ENCODE results near the gene ZBED1. TPM values are rescaled to one million over a fixed set of nuclear protein-coding genes. Genes with fewer than 3 reads are reported as not detected.
A peak's percentile ranks its signal among the peaks of the same experiment; 100 is the strongest.

Gene ZBED1
- 22.1 TPM for polyA plus RNA-seq (2013, experiment 1 of 2)
- polyA plus RNA-seq (2013, experiment 2 of 2) = 17.5 TPM

- peaks cover 18% of the 10 kb centered on the region for H3K36me3 ChIP-seq (ENCODE audit: control insufficient read depth, insufficient read depth, low read length)
- 1 to 6% methylated on average over 31 of the region's 57 CpGs for WGBS, 2 experiments (ENCODE audit: insufficient coverage in 2 of 2)
- H3K27ac ChIP-seq (ENCODE audit: low read depth, low read length, severe bottlenecking) = peak within 1 kb of the TSS; percentile 78
- peaks cover 13% of the 10 kb centered on the region for H3K4me1 ChIP-seq (ENCODE audit: control insufficient read depth, insufficient read depth, low read length, poor library complexity, severe bottlenecking)
- no peaks in the 10 kb centered on the region for H3K9me3 ChIP-seq (ENCODE audit: control insufficient read depth, low read length)
- H3K4me3 ChIP-seq (ENCODE audit: extremely low read depth, insufficient read depth, low read length, poor library complexity, severe bottlenecking) = peak within 1 kb of the TSS; percentile 75
These were observed at the start of gene ZBED1, which contains the start of gene DHRSX for GRCh38 chrX:2500803-2501558. Gene ZBED1 (minus strand): TSS chrX:2500976. CDS start chrX:2490719, 10,257 bp downstream. Gene DHRSX (minus strand): TSS chrX:2500976. CDS start chrX:2500925, 51 bp downstream.

- no peak overlapping the region for H3K27ac ChIP-seq (ENCODE audit: low read depth, low read length, severe bottlenecking)
- H3K9me3 ChIP-seq (ENCODE audit: control insufficient read depth, low read length) = no peaks in the 10 kb centered on the region
- WGBS, 2 experiments (ENCODE audit: insufficient coverage in 2 of 2) = 80 to 96% methylated on average over 3 to 4 of the region's 7 CpGs
- no peak overlapping the region for H3K4me3 ChIP-seq (ENCODE audit: extremely low read depth, insufficient read depth, low read length, poor library complexity, severe bottlenecking)
- H3K4me1 ChIP-seq (ENCODE audit: control insufficient read depth, insufficient read depth, low read length, poor library complexity, severe bottlenecking) = no peaks in the 10 kb centered on the region
- no peaks in the 10 kb centered on the region for H3K36me3 ChIP-seq (ENCODE audit: control insufficient read depth, insufficient read depth, low read length)
These were observed 49.1 kb upstream of the ZBED1 start for GRCh38 chrX:2549876-2550275.

- no peaks in the 10 kb centered on the region for H3K36me3 ChIP-seq (ENCODE audit: control insufficient read depth, insufficient read depth, low read length)
- H3K27ac ChIP-seq (ENCODE audit: low read depth, low read length, severe bottlenecking) = no peak overlapping the region
- 62 to 64% methylated on average over 4 to 5 of the region's 11 CpGs for WGBS, 2 experiments (ENCODE audit: insufficient coverage in 2 of 2)
- no peak overlapping the region for H3K4me3 ChIP-seq (ENCODE audit: extremely low read depth, insufficient read depth, low read length, poor library complexity, severe bottlenecking)
- H3K9me3 ChIP-seq (ENCODE audit: control insufficient read depth, low read length) = no peaks in the 10 kb centered on the region
- H3K4me1 ChIP-seq (ENCODE audit: control insufficient read depth, insufficient read depth, low read length, poor library complexity, severe bottlenecking) = no peaks in the 10 kb centered on the region
These were observed 48.1 kb upstream of the ZBED1 start for GRCh38 chrX:2548711-2549423.

- WGBS, 2 experiments (ENCODE audit: insufficient coverage in 2 of 2) = 83 to 100% methylated on average over 1 to 4 of the region's 4 CpGs
- no peaks in the 10 kb centered on the region for H3K9me3 ChIP-seq (ENCODE audit: control insufficient read depth, low read length)
- H3K4me1 ChIP-seq (ENCODE audit: control insufficient read depth, insufficient read depth, low read length, poor library complexity, severe bottlenecking) = no peaks in the 10 kb centered on the region
- H3K36me3 ChIP-seq (ENCODE audit: control insufficient read depth, insufficient read depth, low read length) = no peaks in the 10 kb centered on the region
- no peak overlapping the region for H3K27ac ChIP-seq (ENCODE audit: low read depth, low read length, severe bottlenecking)
- H3K4me3 ChIP-seq (ENCODE audit: extremely low read depth, insufficient read depth, low read length, poor library complexity, severe bottlenecking) = no peak overlapping the region
These were observed 47.0 kb upstream of the ZBED1 start for GRCh38 chrX:2547736-2548135.

- Histone ChIP-seq H3K9me3 (ENCODE audit: control insufficient read depth, low read length) (no peaks in the 10 kb centered on the region), H3K36me3 (ENCODE audit: control insufficient read depth, insufficient read depth, low read length) (no peaks in the 10 kb centered on the region), H3K27ac (ENCODE audit: low read depth, low read length, severe bottlenecking) (no peak overlapping the region), H3K4me3 (ENCODE audit: extremely low read depth, insufficient read depth, low read length, poor library complexity, severe bottlenecking) (no peak overlapping the region), H3K4me1 (ENCODE audit: control insufficient read depth, insufficient read depth, low read length, poor library complexity, severe bottlenecking) (no peaks in the 10 kb centered on the region)
- WGBS, 2 experiments (ENCODE audit: insufficient coverage in 2 of 2) = 90% methylated on average over 1 of the region's 1 CpG
These were observed 45.7 kb upstream of the ZBED1 start for GRCh38 chrX:2546496-2546895.

GRCh38 chrX:2545144-2545543 is 44.4 kb upstream of the ZBED1 start:
- Histone ChIP-seq H3K9me3 (ENCODE audit: control insufficient read depth, low read length) (no peaks in the 10 kb centered on the region), H3K27ac (ENCODE audit: low read depth, low read length, severe bottlenecking) (no peak overlapping the region), H3K4me1 (ENCODE audit: control insufficient read depth, insufficient read depth, low read length, poor library complexity, severe bottlenecking) (no peaks in the 10 kb centered on the region), H3K4me3 (ENCODE audit: extremely low read depth, insufficient read depth, low read length, poor library complexity, severe bottlenecking) (no peak overlapping the region), H3K36me3 (ENCODE audit: control insufficient read depth, insufficient read depth, low read length) (no peaks in the 10 kb centered on the region)
- WGBS, 2 experiments (ENCODE audit: insufficient coverage in 2 of 2) = no CpG with 5 or more reads among the region's 1 CpG

DNA sequence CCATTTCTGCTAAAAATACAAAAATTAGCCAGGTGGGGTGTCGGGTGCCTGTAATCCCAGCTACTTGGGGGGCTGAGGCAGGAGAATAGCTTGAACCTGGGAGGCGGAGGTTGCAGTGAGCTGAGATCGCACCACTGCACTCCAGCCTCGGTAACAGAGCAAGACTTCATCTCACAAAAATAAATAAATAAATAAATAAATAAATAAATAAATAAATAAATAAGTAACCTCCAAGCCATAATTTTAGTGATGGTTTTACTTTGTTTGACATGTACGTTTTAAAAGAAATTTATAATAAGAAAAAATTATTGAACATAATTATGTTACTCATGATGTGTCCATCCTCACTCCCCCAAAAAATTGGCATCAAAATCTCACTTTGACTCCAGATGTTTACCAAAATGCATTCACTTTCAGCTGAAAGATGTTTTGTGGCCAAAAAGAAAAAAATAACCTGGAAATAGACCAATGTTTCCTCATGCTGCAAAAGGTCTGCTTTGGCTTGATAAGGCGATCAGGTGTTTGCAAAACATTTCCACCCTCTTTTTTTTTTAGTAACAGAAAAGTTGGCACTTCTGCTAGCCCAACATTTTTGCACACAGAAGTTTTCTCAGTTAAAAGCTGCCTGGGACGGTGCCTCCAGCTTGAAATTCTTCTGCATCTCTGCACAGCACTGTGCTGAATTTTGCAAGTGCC is 42.2 kb upstream of the ZBED1 start:
- Histone ChIP-seq H3K9me3 (ENCODE audit: control insufficient read depth, low read length) (no peaks in the 10 kb centered on the region), H3K4me1 (ENCODE audit: control insufficient read depth, insufficient read depth, low read length, poor library complexity, severe bottlenecking) (no peaks in the 10 kb centered on the region), H3K36me3 (ENCODE audit: control insufficient read depth, insufficient read depth, low read length) (no peaks in the 10 kb centered on the region), H3K4me3 (ENCODE audit: extremely low read depth, insufficient read depth, low read length, poor library complexity, severe bottlenecking) (no peak overlapping the region), H3K27ac (ENCODE audit: low read depth, low read length, severe bottlenecking) (no peak overlapping the region)
- 100% methylated on average over 1 of the region's 7 CpGs; no CpG with 5 or more reads in 1 of the 2 experiments for WGBS, 2 experiments (ENCODE audit: insufficient coverage in 2 of 2)

DNA sequence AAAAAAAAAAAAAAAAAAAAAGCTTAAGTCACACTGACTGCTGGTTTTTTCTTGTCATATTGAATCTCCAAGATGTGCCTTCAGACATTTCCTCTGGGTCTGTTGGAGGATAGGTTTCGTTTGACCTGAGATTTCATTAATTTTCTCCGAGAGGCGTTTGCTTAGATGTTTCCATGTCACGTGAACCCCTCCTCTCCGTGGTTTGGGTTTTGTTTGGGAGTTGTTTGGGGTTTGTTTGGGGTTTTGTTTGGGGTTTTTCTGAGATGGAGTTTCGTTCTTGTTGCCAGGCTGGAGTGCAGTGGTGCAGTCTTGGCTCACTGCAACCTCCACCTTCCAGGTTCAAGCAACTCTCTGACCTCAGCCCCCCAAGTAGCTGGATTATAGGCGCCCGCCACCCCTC is 40.8 kb upstream of the ZBED1 start:
- Histone ChIP-seq H3K9me3 (ENCODE audit: control insufficient read depth, low read length) (no peaks in the 10 kb centered on the region), H3K4me1 (ENCODE audit: control insufficient read depth, insufficient read depth, low read length, poor library complexity, severe bottlenecking) (no peaks in the 10 kb centered on the region), H3K4me3 (ENCODE audit: extremely low read depth, insufficient read depth, low read length, poor library complexity, severe bottlenecking) (no peak overlapping the region), H3K27ac (ENCODE audit: low read depth, low read length, severe bottlenecking) (no peak overlapping the region), H3K36me3 (ENCODE audit: control insufficient read depth, insufficient read depth, low read length) (no peaks in the 10 kb centered on the region)
- 80 to 92% methylated on average over 3 to 7 of the region's 8 CpGs for WGBS, 2 experiments (ENCODE audit: insufficient coverage in 2 of 2)

DNA sequence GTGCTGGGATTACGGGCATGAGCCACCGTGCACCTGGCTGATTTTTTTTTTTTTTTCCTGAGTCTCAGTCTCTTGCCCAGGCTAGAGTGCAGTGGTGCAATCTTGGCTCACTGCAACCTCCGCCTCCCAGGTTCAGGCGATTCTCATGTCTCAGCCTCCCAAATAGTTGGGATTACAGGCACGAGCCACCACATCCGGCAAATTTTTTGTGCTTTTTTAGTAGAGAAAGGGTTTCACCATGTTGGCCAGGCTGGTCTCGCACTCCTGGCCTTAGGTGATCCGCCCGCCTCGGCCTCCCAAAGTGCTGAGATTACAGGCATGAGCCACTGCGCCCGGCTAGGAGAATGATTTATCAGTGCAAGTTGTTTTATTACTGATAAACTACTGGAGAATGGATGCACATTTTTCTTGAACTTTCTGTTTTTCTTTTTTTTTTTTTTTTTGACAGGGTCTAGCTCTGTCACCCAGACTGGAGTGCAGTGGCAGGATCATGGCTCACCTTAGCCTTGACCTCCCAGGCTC is 39.7 kb upstream of the ZBED1 start:
- Histone ChIP-seq H3K36me3 (ENCODE audit: control insufficient read depth, insufficient read depth, low read length) (no peaks in the 10 kb centered on the region), H3K27ac (ENCODE audit: low read depth, low read length, severe bottlenecking) (no peak overlapping the region), H3K9me3 (ENCODE audit: control insufficient read depth, low read length) (no peaks in the 10 kb centered on the region), H3K4me3 (ENCODE audit: extremely low read depth, insufficient read depth, low read length, poor library complexity, severe bottlenecking) (no peak overlapping the region), H3K4me1 (ENCODE audit: control insufficient read depth, insufficient read depth, low read length, poor library complexity, severe bottlenecking) (no peaks in the 10 kb centered on the region)
- WGBS, 2 experiments (ENCODE audit: insufficient coverage in 2 of 2) = 90 to 92% methylated on average over 11 to 12 of the region's 12 CpGs

DNA sequence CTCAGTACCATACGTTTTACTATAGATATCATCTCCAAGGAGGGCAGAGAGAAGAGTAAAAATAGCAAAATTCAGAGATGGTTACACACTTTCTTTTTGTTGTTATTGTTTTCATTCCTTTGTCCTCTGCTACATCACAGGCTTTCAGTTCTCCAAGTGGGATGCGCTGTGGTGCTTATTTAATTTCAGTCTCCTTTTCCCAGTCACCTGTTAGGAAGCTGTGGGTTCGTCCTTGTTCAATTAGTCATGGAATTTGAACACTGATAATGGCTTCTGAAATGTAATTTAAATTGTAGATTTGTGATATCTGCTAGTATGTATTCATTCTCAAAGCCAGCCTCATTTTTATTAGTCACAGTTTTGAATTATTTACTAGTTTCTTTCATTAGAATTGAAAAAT is 38.8 kb upstream of the ZBED1 start:
- Histone ChIP-seq H3K4me1 (ENCODE audit: control insufficient read depth, insufficient read depth, low read length, poor library complexity, severe bottlenecking) (no peaks in the 10 kb centered on the region), H3K27ac (ENCODE audit: low read depth, low read length, severe bottlenecking) (no peak overlapping the region), H3K36me3 (ENCODE audit: control insufficient read depth, insufficient read depth, low read length) (no peaks in the 10 kb centered on the region), H3K9me3 (ENCODE audit: control insufficient read depth, low read length) (no peaks in the 10 kb centered on the region), H3K4me3 (ENCODE audit: extremely low read depth, insufficient read depth, low read length, poor library complexity, severe bottlenecking) (no peak overlapping the region)
- WGBS, 2 experiments (ENCODE audit: insufficient coverage in 2 of 2) = 100% methylated on average over 1 of the region's 3 CpGs; no CpG with 5 or more reads in 1 of the 2 experiments

Data from mesodermal cell (in vitro differentiated cells).